ENCODE measurements around the gene PDPN. TPM values are rescaled to one million over a fixed set of nuclear protein-coding genes. Genes with fewer than 3 reads are reported as not detected.

PDPN gene
- total and polyA plus RNA-seq, 10 donors = 0.09 to 1.9 (median 0.38) TPM; not detected in 4

GRCh38 chr1:13646521-13646920 lies 62.9 kb downstream of the PDPN start:
- 82 to 90% (median 87%) methylated on average over 7 of the region's 7 CpGs for WGBS, 5 donors

GRCh38 chr1:13651279-13651678 lies 67.6 kb downstream of the PDPN start:
- H3K27ac ChIP-seq = no peak overlapping the region
- no peak for DNase-seq
- peaks cover 0 to 7% (median 0%) of the 10 kb centered on the region in 8 donors for H3K9me3 ChIP-seq
- WGBS, 5 donors = 63 to 83% (median 72%) methylated on average over 3 of the region's 3 CpGs
- TF ChIP-seq POLR2AphosphoS5 (IDR thresholded peaks at IDR 0.05) (no peak), POLR2A (IDR thresholded peaks at IDR 0.05) (no peak), CTCF (IDR thresholded peaks at IDR 0.05 in 8 of 11, conservative IDR thresholded peaks at IDR 0.05 in 3 of 11) (no peak)
- intact Hi-C loops (cut with DNase I; ENCODE audit: low total_unique reads) = no loop called here
- H3K36me3 ChIP-seq = no peaks in the 10 kb centered on the region
- peaks cover 0 to 33% (median 0%) of the 10 kb centered on the region in 7 donors for H3K27me3 ChIP-seq (replicated peaks in 1 of 7)
- no peaks in the 10 kb centered on the region for H3K4me1 ChIP-seq
- no peak overlapping the region for H3K4me3 ChIP-seq

More at GRCh38 chr1:13646521-13646920, 62.9 kb downstream of the PDPN start:
- no peak for TF ChIP-seq CTCF (IDR thresholded peaks at IDR 0.05 in 8 of 11, conservative IDR thresholded peaks at IDR 0.05 in 3 of 11)
- no peak for TF ChIP-seq POLR2AphosphoS5 (IDR thresholded peaks at IDR 0.05)
- no peak for TF ChIP-seq POLR2A (IDR thresholded peaks at IDR 0.05)
- peaks cover 0 to 6% (median 0%) of the 10 kb centered on the region in 7 donors for H3K27me3 ChIP-seq (replicated peaks in 1 of 7)
- peaks cover 0 to 5% (median 0%) of the 10 kb centered on the region in 6 donors for H3K4me1 ChIP-seq
- no peak for DNase-seq
- intact Hi-C loops (cut with DNase I; ENCODE audit: low total_unique reads) = no loop called here
- H3K36me3 ChIP-seq = no peaks in the 10 kb centered on the region
- H3K27ac ChIP-seq = no peak overlapping the region
- no peak overlapping the region for H3K4me3 ChIP-seq
- peaks cover 0 to 7% (median 0%) of the 10 kb centered on the region in 8 donors for H3K9me3 ChIP-seq

- H3K27me3 ChIP-seq (replicated peaks in 1 of 7) = peaks cover 0 to 33% (median 0%) of the 10 kb centered on the region in 7 donors
- DNase-seq = no peak
- WGBS, 5 donors = 84 to 100% (median 91%) methylated on average over 1 of the region's 1 CpG
- no peak overlapping the region for H3K4me3 ChIP-seq
- intact Hi-C loops (cut with DNase I; ENCODE audit: low total_unique reads) = no loop called here
- no peaks in the 10 kb centered on the region for H3K4me1 ChIP-seq
- peaks cover 0 to 7% (median 0%) of the 10 kb centered on the region in 8 donors for H3K9me3 ChIP-seq
- no peak for TF ChIP-seq POLR2A (IDR thresholded peaks at IDR 0.05)
- TF ChIP-seq POLR2AphosphoS5 (IDR thresholded peaks at IDR 0.05) = no peak
- no peak for TF ChIP-seq CTCF (IDR thresholded peaks at IDR 0.05 in 8 of 11, conservative IDR thresholded peaks at IDR 0.05 in 3 of 11)
- no peak overlapping the region for H3K27ac ChIP-seq
- H3K36me3 ChIP-seq = no peaks in the 10 kb centered on the region
Observed at GRCh38 chr1:13652238-13652637, 68.6 kb downstream of the PDPN start.

DNA sequence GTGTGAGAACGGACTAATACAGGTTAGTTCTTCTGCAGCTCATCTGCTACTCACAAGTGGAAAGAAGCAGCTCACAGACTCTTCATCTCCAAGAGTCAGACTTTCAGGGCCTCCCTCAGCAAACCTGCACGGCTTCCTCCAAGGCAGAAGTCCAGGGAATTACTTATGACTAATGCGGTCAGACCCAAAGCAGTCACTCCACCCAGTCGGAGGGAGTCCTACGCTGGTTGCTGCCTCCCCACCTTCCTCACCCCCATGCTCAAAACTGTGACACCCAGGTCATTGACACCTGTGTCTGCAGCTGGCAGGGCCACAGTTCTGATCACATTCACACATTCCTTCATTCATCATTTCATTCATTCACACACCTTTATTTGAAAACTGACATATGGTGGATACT lies 77.9 kb downstream of the PDPN start:
- 84 to 93% (median 89%) methylated on average over 5 of the region's 5 CpGs for WGBS, 5 donors
- no peak overlapping the region for H3K4me3 ChIP-seq
- intact Hi-C loops (cut with DNase I; ENCODE audit: low total_unique reads) = loop anchor here (5.0 kb wide), 1 partner anchor 151 kb away; no protein-coding TSS in a partner anchor
- TF ChIP-seq POLR2AphosphoS5 (IDR thresholded peaks at IDR 0.05) (no peak), CTCF (IDR thresholded peaks at IDR 0.05 in 8 of 11, conservative IDR thresholded peaks at IDR 0.05 in 3 of 11) (no peak)
- no peak overlapping the region for H3K27ac ChIP-seq
- H3K36me3 ChIP-seq = no peaks in the 10 kb centered on the region
- DNase-seq = no peak
- H3K4me1 ChIP-seq = peaks cover 0 to 32% (median 12%) of the 10 kb centered on the region in 6 donors
- peaks cover 0 to 11% (median 3%) of the 10 kb centered on the region in 8 donors for H3K9me3 ChIP-seq
- peaks cover 0 to 28% (median 0%) of the 10 kb centered on the region in 7 donors for H3K27me3 ChIP-seq (replicated peaks in 1 of 7)
